OCI-M2 (cell line): ENCODE results near the gene LMBRD1.

Experiments
- DNase-seq: peaks from one replicate; lab custom pipeline; 2025; ENCODE audit not compliant: unreplicated experiment; lab: John Stamatoyannopoulos, UW

LMBRD1 gene

GRCh38 chr6:69643688-69644087 lies 153.1 kb downstream of the LMBRD1 start:
- no peak for DNase-seq

GRCh38 chr6:69632932-69633331 lies 163.9 kb downstream of the LMBRD1 start:
- DNase-seq: no peak

GRCh38 chr6:69631552-69632346 lies 165.1 kb downstream of the LMBRD1 start:
- DNase-seq: no peak

- DNase-seq: no peak
Measured at GRCh38 chr6:69630767-69631166, 166.0 kb downstream of the LMBRD1 start.

- no peak for DNase-seq
Measured at GRCh38 chr6:69627625-69628024, 169.2 kb downstream of the LMBRD1 start.

- DNase-seq: no peak
Measured at GRCh38 chr6:69624944-69625343, 171.9 kb downstream of the LMBRD1 start.
